ENCODE results near the gene CST8.

Gene CST8

DNA sequence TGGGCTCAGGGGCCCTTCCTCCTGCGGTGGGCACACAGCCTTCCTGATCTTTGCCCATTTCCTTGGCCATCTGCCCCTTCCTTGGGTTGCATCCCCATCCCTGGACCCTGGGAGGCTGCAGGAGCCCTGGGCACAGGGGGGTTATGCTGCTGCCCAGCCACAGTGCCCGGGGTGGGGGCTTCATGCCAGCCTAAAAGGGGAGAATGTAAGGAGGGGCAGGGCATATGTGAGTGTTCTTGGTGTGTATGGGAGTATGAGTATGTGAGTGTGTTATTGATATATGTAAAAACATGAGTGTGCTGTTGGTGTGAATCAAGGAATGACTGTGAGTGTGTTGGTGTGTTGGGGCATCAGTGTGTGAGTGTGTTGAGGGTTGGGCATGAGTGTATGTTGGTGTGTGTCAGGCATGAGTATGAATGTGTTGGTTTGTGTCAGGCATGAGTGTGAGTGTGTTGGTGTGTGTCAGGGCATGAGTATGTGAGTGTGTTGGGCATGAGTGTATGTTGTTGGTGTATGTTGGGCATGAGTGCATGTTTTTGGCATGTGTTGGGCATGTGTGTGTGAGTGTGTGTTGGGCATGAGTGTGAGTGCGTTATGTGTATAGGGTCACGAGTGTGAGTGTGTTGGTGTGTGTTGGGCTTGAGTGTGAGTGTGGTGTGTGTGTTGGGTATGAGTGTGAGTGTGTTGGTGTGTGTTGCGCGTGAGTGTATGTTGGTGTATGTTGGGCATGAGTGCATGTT, 14.7 kb upstream of the CST8 start:
- DNase-seq, result no peak

DNA sequence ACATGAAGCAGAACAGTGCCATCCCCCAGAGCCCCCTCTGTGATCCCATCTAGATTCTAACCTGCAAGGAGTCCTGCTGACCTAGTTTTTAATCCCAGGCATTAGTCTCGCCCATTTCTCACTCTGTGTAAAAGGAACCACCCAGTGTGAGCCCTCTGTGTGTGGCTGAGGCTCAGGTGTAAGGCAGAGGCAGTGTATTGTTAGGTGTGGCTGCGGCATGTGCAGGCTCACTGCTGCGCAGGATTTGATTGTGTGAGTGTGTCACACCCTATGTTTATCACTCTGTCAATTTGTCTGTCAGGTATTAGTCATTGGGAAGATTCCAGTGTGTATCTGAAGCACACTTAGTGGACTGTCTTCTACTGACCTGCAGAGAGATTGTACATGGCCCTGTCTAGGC, 13.7 kb upstream of the CST8 start:
- DNase-seq, result no peak

DNA sequence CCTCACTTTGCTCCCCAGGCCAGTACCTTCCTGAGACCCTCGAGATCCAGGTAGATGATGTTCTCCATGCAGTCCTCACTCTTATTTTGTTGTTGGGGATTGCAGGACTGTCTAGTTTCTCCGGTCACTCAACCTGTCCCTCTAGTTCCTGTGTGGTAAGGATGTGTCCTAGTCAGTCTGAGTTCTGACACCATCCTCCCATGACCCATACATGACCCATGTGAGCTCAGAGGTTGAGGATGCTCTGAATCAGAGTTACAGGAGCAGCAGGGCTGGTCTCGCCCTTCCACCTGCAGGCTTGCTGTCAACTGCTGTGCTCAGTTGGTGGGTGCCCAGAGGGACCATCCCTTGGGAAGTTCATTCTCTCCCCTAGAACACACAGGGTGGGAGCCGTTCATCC, 11.9 kb upstream of the CST8 start:
- DNase-seq, result no peak

DNA sequence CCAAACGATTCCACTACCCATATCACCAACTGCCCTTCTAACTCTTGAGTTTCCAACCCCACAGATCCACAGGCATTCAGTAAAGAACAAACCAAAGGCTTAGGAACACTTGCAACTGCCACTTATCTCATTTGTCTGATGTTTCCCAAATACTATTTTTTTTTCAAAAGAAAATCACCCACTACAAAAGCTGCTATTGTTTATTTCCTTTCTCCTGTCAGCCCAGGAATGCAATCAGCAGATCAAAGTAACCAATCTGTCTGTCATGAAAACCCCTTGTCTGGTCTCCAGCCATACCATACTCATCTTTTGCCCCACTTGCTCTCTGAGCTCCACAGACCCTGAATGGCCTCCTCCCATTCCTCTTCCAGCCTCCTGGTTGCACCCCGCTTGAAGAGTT, 8.8 kb upstream of the CST8 start:
- no peak for DNase-seq

DNA sequence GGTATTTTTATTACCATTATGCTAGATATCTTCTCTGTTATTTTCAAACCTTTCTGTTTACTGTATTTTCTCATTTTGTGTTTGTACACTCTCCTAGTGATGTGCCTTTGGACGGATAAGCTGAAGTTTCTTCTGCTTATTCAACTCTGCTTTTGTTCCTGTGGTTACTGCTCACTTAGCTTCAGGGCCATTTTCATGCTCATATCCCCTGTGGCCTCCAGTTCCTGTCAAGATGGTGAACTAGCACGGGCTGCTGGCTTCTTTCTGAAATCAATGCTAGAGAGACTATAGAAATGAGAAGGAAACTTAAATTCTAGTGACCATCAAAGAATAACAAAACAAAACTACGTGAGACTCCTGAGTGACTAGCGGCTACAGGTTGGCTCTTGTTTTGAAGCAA, 6.8 kb upstream of the CST8 start:
- no peak for DNase-seq

DNA sequence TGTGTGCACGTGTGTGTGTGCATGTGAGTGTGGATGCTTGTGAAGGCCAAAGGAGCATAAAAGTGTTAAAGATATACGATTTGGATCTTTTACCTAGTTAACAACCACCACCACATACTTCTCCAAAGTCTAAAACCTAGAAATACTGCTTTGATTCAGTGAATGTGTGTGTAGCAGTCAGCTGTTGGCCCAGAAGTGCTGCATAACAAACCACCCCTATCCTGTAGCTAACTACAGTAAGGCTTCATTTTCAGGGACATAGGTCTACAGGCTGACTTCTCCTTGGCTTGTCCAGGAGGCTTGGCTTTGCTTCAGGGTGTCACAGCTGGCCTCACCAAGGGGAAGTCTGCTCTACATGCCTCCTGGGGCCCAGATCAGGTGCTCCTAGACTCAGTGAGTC, 2.4 kb upstream of the CST8 start:
- DNase-seq, result no peak

DNA sequence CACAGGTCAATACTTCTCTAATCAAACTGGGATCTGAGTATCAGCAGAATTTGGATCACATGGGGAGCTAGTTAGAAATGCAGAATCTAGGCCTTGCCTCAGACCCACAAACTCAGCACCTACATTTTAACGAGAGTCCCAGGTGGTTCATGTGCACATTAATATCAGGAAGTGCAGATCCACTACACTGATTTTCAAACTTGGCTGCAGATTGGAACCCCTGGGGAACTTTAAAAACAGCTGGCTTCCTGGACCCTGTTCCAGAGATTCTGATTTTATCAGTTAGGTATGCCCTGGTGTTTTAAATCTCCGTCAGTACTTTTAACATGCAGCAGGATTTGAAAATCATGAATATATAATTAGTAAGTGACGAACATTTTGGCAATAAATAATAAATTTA, 1.9 kb upstream of the CST8 start:
- DNase-seq, result no peak

DNA sequence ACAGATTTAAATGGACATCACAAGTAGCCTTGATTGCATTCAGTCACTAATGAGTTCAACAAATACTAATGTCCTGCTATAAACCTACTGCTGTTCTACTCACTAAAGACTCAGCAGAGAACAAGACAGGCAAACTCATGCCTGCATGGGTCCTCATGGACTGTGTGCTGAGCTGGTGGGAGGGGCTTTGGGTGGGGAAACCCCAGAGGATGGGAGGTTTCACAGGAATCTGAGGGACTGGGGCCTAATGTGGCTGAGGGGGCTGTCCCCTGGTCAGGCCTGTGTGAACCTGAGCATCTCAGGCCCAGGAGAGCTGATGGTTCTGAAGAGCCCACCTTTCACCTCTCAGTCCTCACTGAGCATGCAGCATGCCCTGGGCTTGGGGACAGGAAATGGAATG, 1.4 kb downstream of the CST8 start:
- DNase-seq, result no peak

DNA sequence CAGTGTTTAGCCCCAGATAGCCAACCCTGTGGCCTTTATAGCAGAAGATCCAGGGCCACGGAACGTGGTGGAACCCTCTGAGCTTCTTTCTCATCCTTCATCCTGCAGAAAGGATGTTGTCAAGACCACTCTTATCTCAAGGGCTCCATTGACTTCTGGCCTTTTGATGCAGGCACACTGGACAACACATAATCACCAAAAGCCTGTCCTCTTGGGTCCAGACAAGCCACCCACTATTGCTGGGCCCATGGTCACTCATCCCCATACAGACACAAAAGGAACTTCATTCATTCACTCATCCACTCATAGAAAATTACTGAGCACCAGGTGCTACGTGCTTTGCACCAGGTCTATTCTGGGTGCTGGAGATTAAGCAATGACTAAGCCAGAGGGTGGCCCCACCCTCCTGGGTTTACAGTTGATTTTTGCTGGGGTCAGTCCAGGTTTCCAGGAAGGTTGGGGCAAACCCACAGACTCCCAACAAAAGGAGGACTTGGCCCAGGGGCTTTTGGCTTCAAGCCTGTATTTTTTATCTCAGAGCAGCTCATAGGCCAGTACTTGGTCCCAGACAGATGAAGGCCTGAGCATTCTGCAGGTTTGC, 2.4 kb downstream of the CST8 start:
- DNase-seq, result no peak

DNA sequence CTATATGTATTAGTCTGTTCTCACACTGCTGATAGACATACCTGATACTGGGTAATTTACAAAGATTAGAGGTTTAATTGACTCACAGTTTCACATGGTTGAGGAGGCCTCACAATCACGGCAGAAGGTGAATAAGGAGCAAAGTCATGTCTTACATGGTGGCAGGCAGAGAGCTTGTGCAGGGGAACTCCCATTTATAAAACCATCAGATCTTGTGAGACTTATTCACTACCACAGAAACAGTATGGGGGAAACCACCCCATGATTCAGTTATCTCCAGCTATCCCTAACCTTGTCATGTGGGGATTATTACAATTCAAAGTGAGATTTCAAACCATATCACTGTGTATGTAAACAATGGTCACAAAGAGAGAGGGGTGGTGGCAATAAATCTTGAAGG, 6.6 kb downstream of the CST8 start:
- DNase-seq, result no peak

DNA sequence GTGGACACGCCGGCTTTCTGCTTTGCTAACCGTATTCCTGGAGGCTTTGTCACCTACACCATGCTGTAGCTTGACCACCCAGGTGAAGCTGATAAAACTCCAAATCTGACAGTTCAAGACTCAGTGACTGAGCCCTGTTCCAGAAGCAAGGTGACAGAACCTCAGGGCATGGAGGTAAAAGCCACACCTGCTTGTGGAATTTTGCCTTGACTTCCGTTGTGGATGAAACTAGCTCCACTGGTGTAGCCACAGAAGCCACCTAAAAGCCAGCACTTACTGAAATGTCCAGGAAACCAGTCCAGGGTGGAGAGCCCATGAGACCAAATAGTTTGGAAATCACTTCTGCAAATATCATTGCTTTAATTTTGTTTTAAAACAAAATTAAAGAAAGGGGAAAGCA, 11.0 kb downstream of the CST8 start:
- DNase-seq, result no peak

DNA sequence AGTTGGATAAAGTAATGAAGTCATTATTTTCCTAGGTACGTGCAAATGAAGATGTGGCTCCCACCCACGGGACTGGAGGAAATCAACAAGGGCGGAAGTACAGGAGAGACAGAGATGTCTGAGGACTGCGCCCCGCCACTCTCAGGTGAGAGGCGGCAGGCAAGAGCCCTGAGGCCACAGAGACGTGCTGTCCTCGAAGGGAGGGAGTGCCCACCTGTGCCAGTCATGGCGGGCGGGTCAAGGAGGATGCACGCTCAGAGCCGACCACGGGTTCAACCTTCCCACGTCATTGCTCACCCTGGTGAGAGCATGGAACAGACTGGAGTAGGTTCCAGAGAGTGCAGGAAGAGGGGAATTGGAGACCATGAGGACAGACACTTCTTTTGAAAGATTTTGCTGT, 12.7 kb downstream of the CST8 start:
- DNase-seq, result no peak

DNA sequence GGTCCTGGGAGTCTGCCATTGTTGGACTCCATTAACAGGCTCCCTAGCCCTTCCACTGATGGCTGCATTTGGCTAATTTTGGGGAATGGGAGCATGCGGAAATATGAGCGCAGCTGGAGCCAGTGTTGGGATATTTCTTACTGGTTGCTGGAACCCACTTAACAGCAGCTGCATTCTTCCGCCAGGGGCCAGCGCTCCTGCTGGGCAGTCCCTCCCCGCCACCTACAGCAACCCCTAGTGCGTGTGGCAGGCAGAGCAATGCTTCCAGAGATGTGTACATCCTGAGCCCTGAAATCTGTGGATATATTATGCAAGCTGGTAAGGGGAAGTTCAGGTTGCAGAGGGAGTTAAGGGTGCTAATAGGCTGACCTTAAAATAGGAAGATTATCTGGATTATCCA, 16.4 kb downstream of the CST8 start:
- DNase-seq, result no peak

DNA sequence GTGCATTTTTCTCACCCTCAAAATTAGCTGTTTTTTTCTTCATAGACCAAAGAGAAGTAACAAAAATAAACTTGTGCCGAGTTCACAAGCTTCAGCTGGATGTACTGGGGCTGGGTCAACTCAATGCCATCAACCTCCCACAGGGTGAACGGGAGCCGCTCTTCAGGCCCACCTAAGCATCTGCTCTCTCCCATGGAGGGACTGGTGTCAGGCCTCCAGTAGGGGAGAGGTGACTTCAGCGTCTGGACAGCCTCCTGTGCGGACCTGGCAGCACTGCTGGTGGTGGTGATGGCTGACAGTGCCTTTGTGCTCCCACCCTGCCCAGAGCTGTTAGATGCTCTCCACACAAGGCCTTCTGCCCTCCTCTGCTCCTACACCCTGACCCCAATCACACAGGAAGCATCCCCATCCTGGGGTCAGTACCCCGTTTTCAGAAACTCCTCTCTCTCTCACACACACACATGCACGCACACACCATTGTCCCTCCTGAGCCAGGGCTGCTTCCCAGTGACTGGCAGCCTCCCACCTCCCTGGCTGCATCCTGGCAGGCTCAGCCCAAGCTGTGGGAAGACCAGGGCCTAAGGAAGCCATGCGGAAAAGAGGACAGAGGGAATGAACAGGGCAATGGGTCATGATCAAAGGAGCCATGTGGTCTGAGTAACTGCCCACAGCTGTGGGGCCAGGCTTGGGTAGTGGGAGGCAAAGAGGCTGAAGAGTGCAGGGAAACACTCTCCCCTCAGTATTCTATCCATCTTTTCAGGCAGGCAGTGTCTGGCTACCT, 17.7 kb downstream of the CST8 start:
- no peak for DNase-seq

DNA sequence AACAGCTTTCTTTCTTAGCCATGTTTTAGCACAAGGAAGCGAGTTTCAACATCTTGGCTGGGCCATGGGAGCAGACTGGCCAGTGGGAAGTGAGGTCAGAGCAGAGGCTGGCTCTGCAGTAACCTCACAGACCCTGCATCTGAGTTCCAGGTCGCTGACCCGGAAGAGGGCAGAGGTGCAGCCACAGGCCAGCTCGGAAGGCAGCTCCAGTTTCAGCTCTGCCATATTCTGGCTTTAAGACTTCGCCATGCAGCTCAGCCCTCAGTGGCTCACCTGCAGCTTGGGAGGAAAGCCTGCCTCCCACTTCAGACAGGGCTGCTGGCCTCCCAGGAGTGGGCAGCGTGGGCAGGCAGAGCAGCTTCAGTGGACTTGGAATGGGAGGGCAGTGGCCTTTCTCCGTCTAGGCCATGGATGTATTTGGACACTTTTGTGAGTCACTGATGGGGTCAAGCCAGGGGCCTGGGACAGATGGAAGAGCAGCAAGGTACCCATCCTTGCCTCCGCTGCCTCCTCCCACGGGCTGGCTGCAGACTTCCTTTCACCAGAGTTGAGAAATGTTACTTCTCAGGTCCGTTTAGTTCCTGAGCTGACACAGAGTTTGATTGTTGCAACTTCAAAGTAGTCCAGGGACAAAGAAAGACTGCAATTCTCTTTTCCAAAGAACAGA, 18.5 kb downstream of the CST8 start:
- DNase-seq, result no peak

DNA sequence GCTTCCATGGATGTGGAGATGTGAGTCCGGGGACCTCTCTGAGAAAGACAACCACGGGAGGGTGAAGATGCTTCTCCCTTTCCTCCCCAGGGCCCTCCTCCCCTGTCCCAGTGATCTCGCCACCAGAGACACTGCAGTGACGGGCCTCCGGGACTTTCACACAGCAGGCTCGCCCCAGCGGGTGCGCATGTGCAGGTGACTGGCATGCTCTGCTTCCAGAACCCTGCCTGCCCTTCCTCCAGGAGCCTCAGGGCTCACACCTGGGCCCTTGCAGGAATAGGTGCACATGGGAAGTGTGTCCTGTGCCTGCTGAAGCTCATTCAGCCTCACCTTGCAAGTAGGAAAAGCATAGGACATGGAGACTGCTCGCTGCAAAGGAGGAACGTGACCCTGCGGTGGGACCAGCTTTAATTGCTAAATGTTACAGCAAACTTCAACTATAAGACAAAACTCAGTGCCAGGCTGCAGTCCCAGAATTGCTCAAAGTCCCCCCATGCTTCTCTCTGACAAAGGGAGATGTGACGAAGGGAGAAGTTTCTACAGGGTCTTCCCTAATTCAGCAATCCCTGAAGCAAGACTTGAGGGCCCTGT, 19.2 kb downstream of the CST8 start:
- no peak for DNase-seq

DNA sequence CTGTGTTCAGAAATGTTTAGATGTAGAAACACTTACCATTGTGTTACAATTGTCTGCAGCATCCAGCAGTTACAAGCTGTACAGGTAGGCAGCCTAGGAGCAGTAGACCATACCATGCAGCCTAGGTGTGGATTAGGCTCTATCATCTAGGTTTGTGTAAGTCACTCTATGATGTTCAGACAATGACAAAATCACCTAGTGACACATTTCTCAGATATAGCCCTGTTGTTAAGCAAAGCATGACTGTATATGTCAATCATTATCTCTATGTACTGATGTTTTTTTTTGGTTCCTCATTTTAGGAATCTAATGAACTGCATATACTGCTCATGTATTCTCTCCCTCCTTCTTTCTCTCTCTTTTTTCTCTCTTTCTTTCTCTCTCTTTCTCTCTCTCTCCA, 22.2 kb downstream of the CST8 start:
- no peak for DNase-seq

DNA sequence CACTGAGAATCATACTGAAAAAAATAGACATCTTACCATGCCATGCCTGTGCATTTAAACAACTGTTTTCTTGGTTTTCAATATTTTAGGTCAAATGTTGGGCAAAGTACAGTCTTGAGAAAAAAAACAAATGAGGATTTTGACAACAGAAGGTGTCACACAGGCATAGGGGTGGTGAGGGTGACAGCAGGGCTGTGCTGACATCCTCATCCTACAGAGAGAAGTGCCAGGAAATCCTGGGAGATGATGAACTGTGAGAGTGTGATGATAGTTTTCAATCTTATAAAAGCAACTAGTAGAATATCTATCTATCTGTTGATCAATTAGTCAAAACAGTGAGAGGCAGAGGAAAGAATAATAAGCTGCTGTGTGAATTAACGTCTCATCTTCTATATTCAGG, 23.9 kb downstream of the CST8 start:
- DNase-seq, result no peak

DNA sequence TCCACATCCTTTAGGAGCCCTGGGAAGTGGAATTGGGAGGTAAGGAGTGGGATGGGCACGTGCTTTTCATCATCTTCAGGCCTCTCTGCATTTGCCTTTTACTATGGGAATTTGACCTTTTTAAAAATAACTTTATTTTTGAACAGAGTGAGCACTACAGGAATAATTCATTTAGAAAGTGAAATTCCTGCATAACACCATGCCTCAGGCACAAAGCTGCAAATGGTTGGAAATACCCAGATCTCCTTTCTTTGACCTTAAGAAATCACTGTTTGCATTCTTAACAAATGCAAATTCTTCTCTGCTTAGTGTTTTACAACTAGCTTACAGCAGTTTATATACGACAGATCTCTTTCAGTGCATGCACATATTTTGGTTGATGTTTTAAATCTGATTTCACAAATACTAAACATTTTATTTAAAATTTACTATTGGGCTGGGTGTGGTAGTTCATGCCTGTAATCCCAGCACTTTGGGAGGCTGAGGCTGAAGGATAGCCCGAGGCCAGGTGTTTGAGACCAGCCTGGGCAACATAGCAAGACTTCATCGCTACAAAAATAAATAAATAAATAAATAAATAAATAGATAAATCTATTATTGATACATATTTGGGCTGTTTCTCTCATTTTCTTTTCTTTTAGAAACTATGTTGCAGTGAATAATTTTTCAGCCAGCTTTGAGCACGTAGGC, 24.5 kb downstream of the CST8 start:
- no peak for DNase-seq

DNA sequence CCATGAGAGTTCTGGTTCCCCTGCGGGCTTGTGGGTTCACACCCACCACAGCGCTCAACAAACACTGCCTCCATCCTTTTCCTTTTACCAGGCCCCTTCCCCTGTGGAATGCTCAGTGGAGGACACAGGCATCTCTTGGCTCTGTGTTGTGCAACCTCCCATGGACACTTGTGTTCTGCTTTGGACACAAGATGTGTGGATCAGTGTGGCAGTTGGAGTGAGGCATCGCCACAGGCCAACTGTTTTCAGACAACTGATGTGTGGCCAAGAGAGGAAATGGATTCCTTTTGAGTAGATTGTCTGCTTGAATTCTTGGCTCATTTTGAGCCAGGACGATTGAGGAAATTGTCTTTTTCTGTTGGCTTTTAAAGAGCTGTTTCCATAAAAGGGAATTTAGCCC, 26.8 kb downstream of the CST8 start:
- no peak for DNase-seq

DNA sequence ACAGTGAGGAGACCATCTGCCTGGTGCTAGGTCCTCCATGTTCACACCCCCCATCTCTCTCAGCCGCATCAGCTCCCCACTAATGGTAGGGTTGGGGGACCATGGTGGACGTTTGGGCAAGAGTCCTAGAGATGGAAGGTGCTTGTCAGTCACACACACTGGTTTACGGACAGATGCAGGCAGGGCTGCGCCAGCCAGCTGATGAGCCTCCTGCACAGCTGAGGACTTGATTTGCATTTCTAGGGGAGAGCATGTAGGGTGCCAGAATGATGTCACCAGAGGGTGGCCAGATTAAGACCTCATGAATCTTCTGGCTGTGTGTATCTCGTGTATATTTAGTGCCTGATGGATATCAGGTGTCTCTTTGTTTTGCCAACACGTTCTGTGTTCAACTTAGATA, 28.6 kb downstream of the CST8 start:
- DNase-seq, result no peak

DNA sequence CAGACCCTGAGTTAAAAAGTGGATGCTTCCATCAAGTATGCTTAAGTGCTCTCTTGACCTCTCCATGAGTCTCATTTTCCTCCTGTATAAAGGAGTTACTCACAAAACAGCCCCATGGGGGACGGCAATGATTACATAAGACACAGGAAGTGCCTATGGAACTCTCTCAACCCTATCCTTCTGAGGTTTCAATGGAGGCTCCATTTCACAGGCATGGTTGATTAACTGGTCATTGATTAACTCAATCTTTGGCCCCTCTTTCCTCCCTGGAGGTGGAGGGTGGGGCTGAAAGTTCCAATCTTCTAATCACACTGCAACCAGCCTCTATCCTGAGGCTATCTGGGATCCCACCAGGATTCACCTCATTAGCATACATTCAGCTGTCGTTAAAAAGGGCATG, 29.3 kb downstream of the CST8 start:
- DNase-seq, result no peak

DNA sequence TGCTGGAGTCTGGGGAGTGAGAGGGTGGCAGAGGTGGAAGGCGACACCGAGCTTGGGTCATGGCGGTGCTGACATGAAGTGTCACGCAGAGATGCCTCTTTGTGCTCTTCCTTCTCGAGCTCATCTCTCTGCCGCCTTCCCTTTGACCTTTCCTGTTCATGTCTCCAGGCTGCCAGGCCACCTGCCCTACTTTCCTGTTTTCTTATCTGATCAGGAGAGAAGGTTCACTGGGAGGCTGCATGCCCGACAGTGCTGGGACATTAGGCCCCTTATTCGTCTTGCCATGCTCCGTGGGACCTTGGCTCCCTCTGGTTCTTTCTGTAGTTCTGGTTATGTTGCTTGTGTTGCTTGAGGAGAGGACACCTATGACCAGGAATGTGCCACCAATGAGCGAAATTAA, 33.2 kb downstream of the CST8 start:
- DNase-seq, result no peak

All from CD4-positive, alpha-beta T cell treated with Interleukin-21 for 1 hour (primary cell).